Measurements from ENCODE around the gene OTOG.

DNA sequence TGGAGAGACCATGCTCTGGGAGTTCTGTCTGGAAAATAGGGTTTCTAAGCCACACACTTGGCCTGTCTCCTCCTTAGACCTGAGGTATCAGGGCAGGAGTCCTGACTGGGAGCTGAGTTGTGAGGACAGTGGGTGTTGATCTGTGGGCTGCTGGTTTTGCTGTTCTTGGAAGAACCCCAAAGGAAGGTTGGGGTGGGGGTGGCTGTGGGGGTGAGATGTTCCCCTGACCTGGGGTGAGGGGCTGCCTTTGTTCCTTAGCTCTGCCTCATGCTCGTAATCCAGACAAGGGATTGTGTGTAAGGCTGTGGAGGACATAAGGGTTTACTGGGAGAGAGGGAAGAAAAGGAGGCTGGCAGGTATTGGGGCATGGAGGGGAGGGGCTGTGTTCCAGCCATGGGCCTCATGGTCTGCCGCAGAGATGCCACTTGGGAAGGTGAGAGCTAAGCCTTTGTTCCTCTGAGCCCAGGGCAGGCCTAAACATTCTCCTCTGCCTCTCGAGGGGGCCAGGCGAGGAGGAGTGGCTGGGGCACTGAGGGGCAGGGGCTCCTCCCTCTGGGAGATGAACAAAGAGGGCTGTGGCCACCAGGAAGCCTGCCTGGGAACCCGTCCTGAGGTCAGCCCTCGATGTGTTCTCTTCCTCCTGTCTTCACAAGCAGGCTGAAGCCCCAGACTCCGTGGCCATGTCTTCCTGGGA is 4.4 kb downstream of the OTOG start:
- TF ChIP-seq CTCF (IDR thresholded peaks at IDR 0.05; ENCODE audit: low read length): no peak
- TF ChIP-seq EZH2 (optimal IDR thresholded peaks at IDR 0.05; ENCODE audit: low read depth, low read length): no peak
- TF ChIP-seq EZH2phosphoT487 (IDR thresholded peaks at IDR 0.05; ENCODE audit: low read length): no peak
